ENCODE data around the gene TTC31.
"Not testable (repeated sequence)": the region's sequence is repeated elsewhere in the genome, so short reads cannot be mapped to it uniquely, and the experiment has no call there.

Gene TTC31

GRCh38 chr2:74457549-74458131 is 25.2 kb upstream of the TTC31 start:
- no peak for DNase-seq (ENCODE audit: low read depth)

GRCh38 chr2:74458132-74458937 is 24.5 kb upstream of the TTC31 start, which contains the start of gene WBP1:
TSS of gene WBP1 (plus strand) at chr2:74458438. CDS start at chr2:74458603, 165 bp downstream.
- DNase-seq (ENCODE audit: low read depth): peak; percentile 100

GRCh38 chr2:74458938-74459363 is 23.9 kb upstream of the TTC31 start:
- no peak for DNase-seq (ENCODE audit: low read depth)

GRCh38 chr2:74459503-74460118 is 23.3 kb upstream of the TTC31 start:
- not testable (repeated sequence) for DNase-seq (ENCODE audit: low read depth)

- DNase-seq (ENCODE audit: low read depth): not testable (repeated sequence)
Measured at GRCh38 chr2:74460187-74460586, 22.7 kb upstream of the TTC31 start.

- no peak for DNase-seq (ENCODE audit: low read depth)
Measured at GRCh38 chr2:74461187-74462053, 21.5 kb upstream of the TTC31 start.

GRCh38 chr2:74462054-74462785 is 20.7 kb upstream of the TTC31 start:
- no peak for DNase-seq (ENCODE audit: low read depth)

- DNase-seq (ENCODE audit: low read depth): no peak
Measured at GRCh38 chr2:74462786-74463105, 20.1 kb upstream of the TTC31 start.

- no peak for DNase-seq (ENCODE audit: low read depth)
Measured at GRCh38 chr2:74464406-74464805, 18.5 kb upstream of the TTC31 start.

- not testable (repeated sequence) for DNase-seq (ENCODE audit: low read depth)
Measured at GRCh38 chr2:74470742-74471141, 12.1 kb upstream of the TTC31 start.

- DNase-seq (ENCODE audit: low read depth): no peak
Measured at GRCh38 chr2:74471332-74472065, 11.4 kb upstream of the TTC31 start.

- peak; percentile 78 for DNase-seq (ENCODE audit: low read depth)
Measured at GRCh38 chr2:74472086-74472944, 10.6 kb upstream of the TTC31 start, which contains the start of gene MRPL53. TSS of gene MRPL53 (minus strand) at chr2:74472680. CDS start at chr2:74472660, 20 bp downstream.

- DNase-seq (ENCODE audit: low read depth): no peak
Measured at GRCh38 chr2:74472945-74473258, 10.0 kb upstream of the TTC31 start.

- DNase-seq (ENCODE audit: low read depth): no peak
Measured at GRCh38 chr2:74474481-74474880, 8.4 kb upstream of the TTC31 start.

- no peak for DNase-seq (ENCODE audit: low read depth)
Measured at GRCh38 chr2:74474899-74475298, 8.0 kb upstream of the TTC31 start.

GRCh38 chr2:74481431-74481830 is 1.4 kb upstream of the TTC31 start:
- no peak for DNase-seq (ENCODE audit: low read depth)

- DNase-seq (ENCODE audit: low read depth): no peak
Measured at GRCh38 chr2:74481961-74482800, 700 bp upstream of the TTC31 start.

- not testable (repeated sequence) for DNase-seq (ENCODE audit: low read depth)
Measured at GRCh38 chr2:74483675-74484164, 839 bp downstream of the TTC31 start.

- DNase-seq (ENCODE audit: low read depth): no peak
Measured at GRCh38 chr2:74486141-74486540, 3.3 kb downstream of the TTC31 start.
